ENCODE measurements around the gene SMURF1. TPM values are rescaled to one million over a fixed set of nuclear protein-coding genes. Genes with fewer than 3 reads are reported as not detected.

SMURF1 gene
- total RNA-seq, 1 donor from 2014 or later = 51.3 TPM

DNA sequence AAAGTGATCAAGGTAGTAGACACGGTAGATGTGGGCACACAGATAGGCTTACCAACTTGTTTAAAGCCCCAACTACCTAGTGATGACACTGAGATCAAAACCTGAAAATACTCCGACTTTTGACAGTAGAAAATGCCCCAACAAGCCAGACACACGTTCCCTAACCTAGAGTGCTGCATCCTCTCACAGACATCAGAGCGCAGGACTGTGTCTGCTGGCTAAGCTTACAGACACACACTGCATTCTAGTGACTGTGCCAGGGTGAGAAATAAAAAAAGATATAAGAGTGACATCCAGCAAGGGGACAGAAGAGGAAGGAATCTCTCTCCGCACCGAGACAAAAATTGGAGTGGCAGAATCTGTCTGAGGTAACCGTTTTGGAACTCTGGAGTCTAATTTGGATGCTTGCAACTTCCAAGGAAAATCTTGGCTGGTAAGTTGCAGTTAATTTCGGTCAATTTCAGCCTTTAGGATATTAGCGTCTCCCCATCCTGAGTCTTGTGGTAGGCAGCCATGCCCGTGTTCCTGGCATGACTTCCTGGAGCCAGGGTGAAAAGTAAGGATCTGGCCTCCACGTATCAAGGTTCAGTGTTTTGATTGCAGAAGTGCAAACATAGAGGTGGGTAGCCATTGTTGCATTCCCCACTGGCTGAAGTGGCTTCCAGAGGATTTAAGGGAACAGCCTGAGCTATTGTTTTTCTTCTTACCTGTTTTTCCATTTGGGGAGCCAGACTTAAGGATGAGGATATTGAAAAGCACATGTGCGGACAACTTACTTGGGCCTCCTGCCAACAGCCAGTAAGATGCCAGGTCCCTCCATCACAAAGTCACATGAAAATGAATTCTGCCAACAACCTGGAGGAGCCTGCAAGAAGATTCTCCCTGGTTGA is 124.1 kb downstream of the SMURF1 start:
- TF ChIP-seq, protein P1, sequence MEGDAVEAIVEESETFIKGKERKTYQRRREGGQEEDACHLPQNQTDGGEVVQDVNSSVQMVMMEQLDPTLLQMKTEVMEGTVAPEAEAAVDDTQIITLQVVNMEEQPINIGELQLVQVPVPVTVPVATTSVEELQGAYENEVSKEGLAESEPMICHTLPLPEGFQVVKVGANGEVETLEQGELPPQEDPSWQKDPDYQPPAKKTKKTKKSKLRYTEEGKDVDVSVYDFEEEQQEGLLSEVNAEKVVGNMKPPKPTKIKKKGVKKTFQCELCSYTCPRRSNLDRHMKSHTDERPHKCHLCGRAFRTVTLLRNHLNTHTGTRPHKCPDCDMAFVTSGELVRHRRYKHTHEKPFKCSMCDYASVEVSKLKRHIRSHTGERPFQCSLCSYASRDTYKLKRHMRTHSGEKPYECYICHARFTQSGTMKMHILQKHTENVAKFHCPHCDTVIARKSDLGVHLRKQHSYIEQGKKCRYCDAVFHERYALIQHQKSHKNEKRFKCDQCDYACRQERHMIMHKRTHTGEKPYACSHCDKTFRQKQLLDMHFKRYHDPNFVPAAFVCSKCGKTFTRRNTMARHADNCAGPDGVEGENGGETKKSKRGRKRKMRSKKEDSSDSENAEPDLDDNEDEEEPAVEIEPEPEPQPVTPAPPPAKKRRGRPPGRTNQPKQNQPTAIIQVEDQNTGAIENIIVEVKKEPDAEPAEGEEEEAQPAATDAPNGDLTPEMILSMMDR (IDR thresholded peaks at IDR 0.05; ENCODE audit: insufficient read depth, low read length, poor library complexity, severe bottlenecking) = no peak

DNA sequence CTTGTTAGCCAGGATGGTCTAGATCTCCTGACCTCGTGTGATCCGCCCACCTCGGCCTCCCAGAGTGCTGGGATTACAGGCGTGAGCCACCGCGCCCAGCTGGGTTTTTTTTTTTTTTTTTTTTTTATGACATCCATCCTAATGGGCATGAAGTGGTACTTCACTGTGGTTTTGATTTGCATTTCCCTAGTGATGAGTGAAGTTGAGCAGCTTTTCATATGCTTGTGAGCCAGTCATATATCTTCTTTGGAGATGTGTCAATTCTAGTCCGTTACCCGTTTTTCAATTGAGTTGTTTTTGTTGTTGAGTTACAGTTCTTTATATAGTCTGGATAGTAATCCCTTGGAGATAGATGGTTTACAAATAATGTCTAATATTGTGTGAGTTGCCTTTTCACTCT is 127.7 kb downstream of the SMURF1 start:
- Histone ChIP-seq H3K4me3 (ENCODE audit: low read depth, low read length) (no peak overlapping the region), H3K27me3 (ENCODE audit: control insufficient read depth, insufficient read depth, low read length) (no peaks in the 10 kb centered on the region), H3K36me3 (ENCODE audit: control insufficient read depth, insufficient read depth, low read length) (peaks cover 6% of the 10 kb centered on the region)
- TF ChIP-seq, protein P1 (IDR thresholded peaks at IDR 0.05; ENCODE audit: insufficient read depth, low read length, poor library complexity, severe bottlenecking) = no peak
- DNase-seq (ENCODE audit: low read depth) = no peak

More for the DNA sequence above, 124.1 kb downstream of the SMURF1 start:
- Histone ChIP-seq H3K27me3 (ENCODE audit: control insufficient read depth, insufficient read depth, low read length) (no peaks in the 10 kb centered on the region), H3K36me3 (ENCODE audit: control insufficient read depth, insufficient read depth, low read length) (no peaks in the 10 kb centered on the region), H3K4me3 (ENCODE audit: low read depth, low read length) (no peak overlapping the region)
- DNase-seq (ENCODE audit: low read depth) = no peak

DNA sequence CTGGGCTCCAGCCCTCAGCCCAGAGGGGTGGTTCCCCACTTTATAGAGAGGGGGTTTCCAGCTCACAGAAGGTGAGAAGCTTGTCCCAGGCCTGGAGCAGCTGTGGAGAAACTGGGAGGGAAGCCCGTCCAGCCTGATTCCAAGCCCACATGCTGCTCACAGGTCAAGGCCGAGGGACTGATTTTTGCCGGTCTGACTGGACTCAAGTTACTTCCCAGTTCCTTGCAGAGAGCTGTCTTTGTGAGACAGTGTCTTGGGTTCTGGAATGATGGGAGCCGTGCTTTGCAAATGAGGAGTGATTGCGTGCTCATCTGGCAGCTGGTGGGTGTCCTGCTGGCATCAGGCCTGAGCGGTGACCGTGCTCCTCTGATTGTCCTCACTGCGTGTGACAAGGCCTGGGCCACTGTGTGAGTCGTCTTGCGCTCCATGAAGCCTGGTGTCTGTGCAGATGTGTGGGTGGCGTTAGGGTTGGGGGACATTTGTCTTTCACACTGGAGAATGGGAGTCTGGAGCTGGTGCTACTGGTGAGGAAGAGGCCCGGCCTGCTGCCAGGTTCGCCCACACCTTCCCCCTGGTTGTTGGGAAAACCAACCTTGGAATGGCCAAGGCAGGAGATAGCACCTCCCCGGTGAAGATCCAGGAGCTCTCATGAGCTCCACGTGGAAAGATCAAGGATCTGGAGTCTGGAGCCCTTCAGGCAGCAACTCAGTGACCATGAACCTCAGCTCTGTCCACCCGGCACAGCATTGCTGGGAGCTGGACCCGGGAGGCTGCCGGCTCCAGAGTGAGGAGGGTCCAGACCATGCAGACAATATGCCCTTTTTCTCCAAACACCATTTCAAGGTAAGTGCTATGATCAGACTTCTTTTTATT is 129.6 kb downstream of the SMURF1 start:
- no peak for DNase-seq (ENCODE audit: low read depth)
- no peak overlapping the region for H3K4me3 ChIP-seq (ENCODE audit: low read depth, low read length)

DNA sequence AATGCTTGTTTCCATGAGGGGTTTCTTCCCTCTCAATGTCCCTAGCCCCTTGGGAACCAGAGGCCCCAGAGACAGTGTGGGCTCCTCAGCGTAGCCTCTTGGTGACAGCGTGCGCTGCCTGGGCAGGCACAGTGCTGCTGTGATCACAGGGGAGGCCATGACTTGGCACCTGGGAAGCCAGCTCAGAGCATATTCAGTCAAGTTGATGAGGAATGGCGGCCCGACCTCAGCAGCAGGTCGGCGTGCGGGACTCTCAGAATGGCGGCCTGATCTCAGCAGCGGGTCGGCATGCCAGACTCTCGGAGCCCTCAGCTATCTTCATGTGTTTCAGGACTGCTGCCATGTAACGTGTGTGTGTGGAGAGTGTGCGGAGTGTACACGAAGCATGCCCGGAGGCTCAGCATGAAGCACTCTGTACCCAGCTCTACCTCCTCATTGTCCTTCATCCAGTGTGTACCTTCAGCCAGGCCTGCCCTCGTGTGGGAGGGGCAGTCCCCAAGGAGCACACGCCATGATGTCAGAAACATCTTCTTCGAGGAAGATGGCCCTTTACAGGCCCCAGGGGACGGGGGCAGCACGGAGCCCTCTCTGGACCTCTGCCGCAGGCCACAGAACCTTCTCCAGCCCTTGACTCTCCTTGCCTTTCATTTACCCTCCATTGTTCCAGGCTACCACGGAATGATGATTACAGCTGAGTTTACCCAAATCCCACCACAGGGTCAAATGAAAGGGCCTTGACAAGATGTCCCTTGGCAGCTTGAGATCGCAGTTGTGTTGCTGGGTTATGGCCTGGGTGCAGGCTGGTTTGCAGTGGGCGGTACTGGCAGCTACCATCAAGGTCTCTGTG is 130.4 kb downstream of the SMURF1 start:
- TF ChIP-seq, protein P1 (IDR thresholded peaks at IDR 0.05; ENCODE audit: insufficient read depth, low read length, poor library complexity, severe bottlenecking) = no peak
- Histone ChIP-seq H3K27me3 (ENCODE audit: control insufficient read depth, insufficient read depth, low read length) (no peaks in the 10 kb centered on the region), H3K36me3 (ENCODE audit: control insufficient read depth, insufficient read depth, low read length) (peaks cover 6% of the 10 kb centered on the region), H3K4me3 (ENCODE audit: low read depth, low read length) (no peak overlapping the region)
- DNase-seq (ENCODE audit: low read depth) = no peak

More for the DNA sequence above, 129.6 kb downstream of the SMURF1 start:
- no peaks in the 10 kb centered on the region for H3K27me3 ChIP-seq (ENCODE audit: control insufficient read depth, insufficient read depth, low read length)
- TF ChIP-seq, protein P1 (IDR thresholded peaks at IDR 0.05; ENCODE audit: insufficient read depth, low read length, poor library complexity, severe bottlenecking) = no peak
- H3K36me3 ChIP-seq (ENCODE audit: control insufficient read depth, insufficient read depth, low read length) = peaks cover 6% of the 10 kb centered on the region

DNA sequence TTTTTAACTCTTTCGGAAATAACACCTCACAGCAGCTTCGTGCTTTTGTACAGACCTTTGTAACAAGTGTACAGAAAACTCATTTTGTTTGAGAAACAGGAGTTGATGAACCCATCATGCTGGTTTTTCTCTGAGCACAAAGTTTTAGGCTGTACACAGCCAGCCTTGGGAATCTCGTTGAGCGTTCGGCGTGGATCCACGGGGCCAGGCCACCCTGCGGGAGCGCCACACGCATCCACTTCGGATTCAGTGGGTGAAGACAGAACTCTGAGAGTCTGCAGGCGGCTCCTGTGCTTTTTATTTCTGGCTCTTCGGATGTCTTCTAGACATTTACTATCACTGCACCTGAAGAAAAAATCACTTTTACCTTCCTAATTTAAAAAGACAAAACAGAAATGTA is 131.2 kb downstream of the SMURF1 start:
- TF ChIP-seq, protein P1 (IDR thresholded peaks at IDR 0.05; ENCODE audit: insufficient read depth, low read length, poor library complexity, severe bottlenecking) = no peak
- no peak for DNase-seq (ENCODE audit: low read depth)
- H3K27me3 ChIP-seq (ENCODE audit: control insufficient read depth, insufficient read depth, low read length) = no peaks in the 10 kb centered on the region
- no peak overlapping the region for H3K4me3 ChIP-seq (ENCODE audit: low read depth, low read length)
- H3K36me3 ChIP-seq (ENCODE audit: control insufficient read depth, insufficient read depth, low read length) = peaks cover 6% of the 10 kb centered on the region

Data from kidney epithelial cell (primary cell).